ENCODE data around the gene C1GALT1. TPM values are rescaled to one million over a fixed set of nuclear protein-coding genes. Genes with fewer than 3 reads are reported as not detected.
"Not testable (repeated sequence)": the region's sequence is repeated elsewhere in the genome, so short reads cannot be mapped to it uniquely, and the experiment has no call there.

Gene C1GALT1
- total RNA-seq, 1 experiment from 2014 or later, result 97.0 TPM

DNA sequence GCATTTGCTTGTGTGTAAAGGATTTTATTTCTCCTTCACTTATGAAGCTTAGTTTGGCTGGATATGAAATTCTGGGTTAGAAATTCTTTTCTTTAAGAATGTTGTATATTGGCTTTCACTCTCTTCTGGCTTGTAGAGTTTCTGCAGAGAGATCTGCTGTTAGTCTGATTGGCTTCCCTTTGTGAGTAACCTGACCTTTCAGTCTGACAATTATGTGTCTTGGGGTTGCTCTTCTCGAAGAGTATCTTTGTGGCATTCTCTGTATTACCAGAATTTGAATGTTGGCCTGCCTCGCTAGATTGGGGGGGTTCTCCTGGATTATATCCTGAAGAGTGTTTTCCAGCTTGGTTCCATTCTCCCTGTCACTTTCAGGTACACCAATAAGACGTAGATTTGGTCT, 17.9 kb downstream of the C1GALT1 start:
- not testable (repeated sequence) for H3K9me3 Mint-ChIP-seq (ENCODE audit: low read depth, unreplicated experiment)

GRCh38 chr7:7201578-7202374, 19.4 kb downstream of the C1GALT1 start:
- peak; percentile 83 for DNase-seq
- no peaks in the 10 kb centered on the region for H3K27me3 Mint-ChIP-seq (ENCODE audit: unreplicated experiment)
- peaks cover 8% of the 10 kb centered on the region for H3K9me3 Mint-ChIP-seq (ENCODE audit: low read depth, unreplicated experiment)
- H3K27ac Mint-ChIP-seq (ENCODE audit: unreplicated experiment), result peak overlapping the region; percentile 50
- CTCF ChIA-PET, result interaction anchor here (0.8 to 1.7 kb wide), 4 partner anchors 20 to 215 kb away, joined by 3 to 7 read pairs (median 3); partner anchors contain the start of gene C1GALT1
- H3K4me3 Mint-ChIP-seq (ENCODE audit: low read depth, unreplicated experiment), result peak overlapping the region; percentile 56
- BruUV-seq (replicated peaks), result no TSS peak
- peaks cover 45% of the 10 kb centered on the region for H3K4me1 Mint-ChIP-seq (ENCODE audit: low read depth, unreplicated experiment)
- no peak for TF ChIP-seq CTCF (IDR thresholded peaks at IDR 0.05; ENCODE audit: unreplicated experiment)
- intact Hi-C loops (cut with micrococcal nuclease; ENCODE audit: unreplicated experiment), result no loop called here
- no peaks in the 10 kb centered on the region for H3K36me3 Mint-ChIP-seq (ENCODE audit: insufficient read depth, unreplicated experiment)

More for the DNA sequence above, 17.9 kb downstream of the C1GALT1 start:
- peaks cover 49% of the 10 kb centered on the region for H3K4me1 Mint-ChIP-seq (ENCODE audit: low read depth, unreplicated experiment)
- CTCF ChIA-PET; H3K27ac Mint-ChIP-seq (ENCODE audit: unreplicated experiment); H3K36me3 Mint-ChIP-seq (ENCODE audit: insufficient read depth, unreplicated experiment); BruUV-seq (replicated peaks); H3K4me3 Mint-ChIP-seq (ENCODE audit: low read depth, unreplicated experiment); H3K27me3 Mint-ChIP-seq (ENCODE audit: unreplicated experiment); intact Hi-C loops (cut with micrococcal nuclease; ENCODE audit: unreplicated experiment); DNase-seq: not testable (repeated sequence)

GRCh38 chr7:7202375-7202720, 20.0 kb downstream of the C1GALT1 start:
- TF ChIP-seq CTCF (IDR thresholded peaks at IDR 0.05; ENCODE audit: unreplicated experiment), result no peak
- no peaks in the 10 kb centered on the region for H3K36me3 Mint-ChIP-seq (ENCODE audit: insufficient read depth, unreplicated experiment)
- H3K9me3 Mint-ChIP-seq (ENCODE audit: low read depth, unreplicated experiment), result peaks cover 8% of the 10 kb centered on the region
- BruUV-seq (replicated peaks), result no TSS peak
- intact Hi-C loops (cut with micrococcal nuclease; ENCODE audit: unreplicated experiment), result no loop called here
- CTCF ChIA-PET, result interaction anchor here (1.0 to 1.7 kb wide), 2 partner anchors 20 to 214 kb away, joined by 3 to 7 read pairs; partner anchors contain the start of gene C1GALT1
- H3K4me3 Mint-ChIP-seq (ENCODE audit: low read depth, unreplicated experiment), result peak overlapping the region; percentile 56
- H3K4me1 Mint-ChIP-seq (ENCODE audit: low read depth, unreplicated experiment), result peaks cover 51% of the 10 kb centered on the region
- no peaks in the 10 kb centered on the region for H3K27me3 Mint-ChIP-seq (ENCODE audit: unreplicated experiment)
- no peak for DNase-seq
- peak overlapping the region; percentile 50 for H3K27ac Mint-ChIP-seq (ENCODE audit: unreplicated experiment)

DNA sequence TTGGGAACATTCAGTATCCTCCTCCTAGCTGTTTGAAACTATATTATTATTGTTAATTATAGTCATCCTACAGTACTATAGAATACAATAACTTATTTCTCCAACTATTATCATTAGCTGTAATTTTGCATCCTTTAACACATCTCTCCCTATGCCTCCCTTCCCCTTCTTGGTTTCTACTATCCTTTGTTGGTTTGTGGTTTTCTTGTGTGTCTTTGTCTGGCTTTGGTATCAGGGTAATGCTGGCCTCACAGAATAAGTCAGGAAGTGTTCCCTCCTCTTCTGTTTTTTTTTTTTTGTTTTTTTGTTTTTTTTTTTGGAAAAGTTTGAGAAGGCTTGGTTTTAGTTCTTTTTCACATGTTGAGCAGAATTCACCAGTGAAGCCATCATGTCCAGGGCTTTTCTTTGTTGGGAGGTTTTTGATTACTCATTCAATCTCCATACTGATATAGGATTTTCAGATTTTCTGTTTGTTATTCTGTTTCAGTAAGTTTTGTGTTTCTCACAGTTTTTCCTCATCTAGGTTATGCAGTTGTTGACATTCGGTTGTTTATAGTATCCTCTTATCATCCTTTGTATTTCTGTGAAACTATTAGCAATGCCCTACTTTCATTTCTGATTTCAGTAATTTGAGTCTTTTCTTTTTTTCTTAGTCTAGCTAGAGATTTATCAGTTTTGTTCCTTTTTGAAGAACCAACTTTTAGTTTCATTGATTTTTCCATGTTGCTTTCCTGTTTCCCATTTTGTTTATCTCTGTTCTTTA, 21.6 kb downstream of the C1GALT1 start:
- no peak overlapping the region for H3K4me3 Mint-ChIP-seq (ENCODE audit: low read depth, unreplicated experiment)
- no TSS peak for BruUV-seq (replicated peaks)
- no peaks in the 10 kb centered on the region for H3K36me3 Mint-ChIP-seq (ENCODE audit: insufficient read depth, unreplicated experiment)
- H3K9me3 Mint-ChIP-seq (ENCODE audit: low read depth, unreplicated experiment), result peaks cover 6% of the 10 kb centered on the region
- H3K27me3 Mint-ChIP-seq (ENCODE audit: unreplicated experiment), result no peaks in the 10 kb centered on the region
- peaks cover 50% of the 10 kb centered on the region for H3K4me1 Mint-ChIP-seq (ENCODE audit: low read depth, unreplicated experiment)
- CTCF ChIA-PET, result interaction anchor here (0.6 kb wide), 1 partner anchor 187 kb away, joined by 3 read pairs; no protein-coding TSS in a partner anchor
- no peak overlapping the region for H3K27ac Mint-ChIP-seq (ENCODE audit: unreplicated experiment)
- no peak for DNase-seq
- TF ChIP-seq CTCF (IDR thresholded peaks at IDR 0.05; ENCODE audit: unreplicated experiment), result no peak
- intact Hi-C loops (cut with micrococcal nuclease; ENCODE audit: unreplicated experiment), result no loop called here

All from Calu3 (cell line).